GM18526 (cell line): Measurements from ENCODE around the gene CERS4.

Source experiments
- POLR2A ChIP-seq: IDR thresholded peaks from 3 replicates; pipeline ENCODE4 v1.6.1; 2011; ENCODE audit not compliant: insufficient read length; ENCODE audit errors: extremely low read depth

The CERS4 gene

DNA sequence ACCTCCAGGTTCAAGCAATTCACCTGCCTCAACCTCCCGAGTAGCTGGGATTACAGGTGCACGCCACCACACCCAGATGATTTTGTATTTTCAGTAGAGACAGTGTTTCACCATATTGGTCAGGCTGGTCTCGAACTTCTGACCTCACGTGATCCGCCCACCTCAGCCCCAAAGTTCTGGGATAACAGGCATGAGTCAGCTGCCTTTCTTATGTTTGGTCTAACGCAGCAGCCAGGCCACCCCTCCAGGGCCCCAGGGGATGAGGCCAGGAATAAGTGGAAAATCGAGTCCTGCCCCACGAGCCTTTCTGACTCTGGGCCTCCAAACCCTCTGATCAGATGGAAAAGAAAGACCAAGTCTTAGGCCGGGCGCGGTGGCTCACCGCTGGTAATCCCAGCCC lies 44.5 kb downstream of the CERS4 start:
- TF ChIP-seq POLR2A: no peak

DNA sequence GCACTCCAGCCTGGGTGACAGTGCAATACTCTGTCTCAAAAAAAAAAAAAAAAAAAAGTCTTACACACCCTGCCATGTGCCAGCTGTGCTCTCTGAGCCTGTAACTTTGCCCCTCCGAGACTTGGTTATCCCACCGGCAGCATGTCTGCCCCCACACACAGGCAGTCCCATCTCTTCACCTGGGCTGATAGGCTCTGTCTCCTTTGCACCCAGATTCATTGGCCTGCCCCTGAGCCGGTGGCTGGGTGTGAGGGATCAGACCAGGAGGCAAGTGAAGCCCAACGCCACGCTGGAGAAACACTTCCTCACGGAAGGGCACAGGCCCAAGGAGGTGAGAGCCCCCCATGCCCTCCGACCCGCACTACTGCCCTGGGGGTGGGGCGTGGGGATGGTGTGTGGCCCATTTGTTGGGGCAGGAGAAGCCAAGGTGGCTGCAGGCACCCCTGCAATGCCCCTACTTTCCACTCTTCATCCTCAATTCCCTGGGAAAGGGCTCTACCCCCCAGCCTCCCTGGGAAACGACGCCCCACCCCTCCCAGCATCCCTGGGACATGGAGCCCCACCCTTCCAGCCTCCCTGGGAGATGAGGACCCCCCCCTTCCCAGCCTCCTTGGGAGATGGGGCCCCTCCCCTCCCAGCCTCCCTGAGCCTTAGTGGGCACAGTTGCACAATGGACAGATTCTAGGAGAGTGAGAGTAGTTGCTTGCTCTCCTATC lies 45.3 kb downstream of the CERS4 start:
- no peak for TF ChIP-seq POLR2A

DNA sequence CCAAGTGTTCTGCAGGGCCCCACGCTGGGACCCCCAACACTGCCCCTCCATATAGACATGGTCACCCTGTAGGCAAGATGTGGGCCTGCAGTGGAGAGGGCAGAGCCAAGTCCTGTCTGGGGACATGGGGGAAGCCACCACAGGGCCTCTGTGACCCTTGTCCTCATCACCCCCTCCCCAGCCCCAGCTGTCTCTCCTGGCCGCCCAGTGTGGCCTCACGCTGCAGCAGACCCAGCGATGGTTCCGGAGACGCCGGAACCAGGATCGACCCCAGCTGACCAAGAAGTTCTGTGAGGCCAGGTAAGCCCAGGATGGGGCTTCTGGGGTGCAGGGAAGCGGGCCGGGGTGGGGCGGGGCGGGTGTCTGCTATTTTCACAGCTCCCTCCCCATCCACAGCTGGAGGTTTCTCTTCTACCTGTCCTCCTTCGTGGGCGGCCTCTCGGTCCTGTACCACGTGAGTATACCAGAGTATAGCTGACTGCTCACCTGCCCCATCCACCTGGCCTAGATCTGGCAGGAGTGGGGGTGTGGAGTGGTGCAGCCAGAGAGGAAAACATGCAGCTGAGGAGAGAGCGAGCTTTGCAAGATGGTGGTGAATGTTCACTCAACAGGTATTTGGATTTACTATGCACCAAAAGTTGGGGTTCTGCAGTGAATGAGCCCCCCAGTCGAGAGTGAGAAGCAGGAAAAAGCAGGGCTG lies 46.4 kb downstream of the CERS4 start:
- no peak for TF ChIP-seq POLR2A

DNA sequence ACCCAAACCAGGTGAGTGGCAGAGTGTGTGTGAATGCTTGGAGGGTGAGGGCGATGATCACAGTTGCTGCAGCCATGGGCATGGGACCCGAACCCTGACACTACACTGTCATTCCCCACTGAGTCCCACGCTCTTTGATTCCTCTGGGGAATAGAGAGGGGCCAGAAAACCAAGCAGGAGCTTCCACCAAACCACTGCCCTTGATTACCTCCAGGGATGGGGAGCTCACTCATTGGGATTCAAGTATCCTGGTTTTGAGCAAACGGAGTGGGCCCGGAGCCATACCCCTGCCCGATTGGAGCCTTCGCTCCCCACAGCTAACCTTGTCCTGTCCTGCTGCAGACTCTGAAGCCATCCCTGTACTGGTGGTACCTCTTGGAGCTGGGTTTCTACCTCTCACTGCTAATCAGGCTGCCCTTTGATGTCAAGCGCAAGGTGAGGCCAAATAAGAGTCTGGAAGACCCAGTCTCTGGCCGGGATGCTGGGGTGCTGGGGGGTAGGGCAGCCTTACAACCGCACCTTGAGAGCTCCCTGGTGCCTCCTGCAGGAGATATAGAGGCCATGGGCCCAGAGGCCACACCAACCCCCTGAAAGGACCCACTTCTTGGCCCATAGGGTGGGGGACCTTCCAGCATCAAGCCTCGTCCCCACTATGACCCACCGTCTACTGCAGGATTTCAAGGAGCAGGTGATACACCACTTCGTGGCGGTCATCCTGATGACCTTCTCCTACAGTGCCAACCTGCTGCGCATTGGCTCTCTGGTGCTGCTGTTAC lies 47.3 kb downstream of the CERS4 start:
- TF ChIP-seq POLR2A: no peak

DNA sequence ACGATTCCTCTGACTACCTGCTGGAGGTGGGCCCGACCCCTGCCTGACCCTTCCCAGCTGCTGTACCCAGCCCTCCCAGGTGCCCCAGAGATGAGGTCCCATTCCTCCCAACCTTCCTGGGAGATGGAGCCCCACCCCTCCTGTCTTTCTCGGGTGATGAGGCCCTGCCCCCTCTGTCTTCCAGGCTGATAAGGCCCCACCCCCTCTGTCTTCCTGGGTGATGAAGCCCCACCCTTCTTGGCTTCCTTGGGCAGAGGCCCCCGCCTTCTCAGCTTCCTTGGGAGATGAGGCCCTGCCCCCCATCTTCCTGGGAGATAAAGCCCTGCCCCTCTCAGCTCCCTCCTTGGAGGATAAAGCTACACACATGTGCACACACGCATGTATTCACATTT lies 47.9 kb downstream of the CERS4 start:
- TF ChIP-seq POLR2A: no peak

DNA sequence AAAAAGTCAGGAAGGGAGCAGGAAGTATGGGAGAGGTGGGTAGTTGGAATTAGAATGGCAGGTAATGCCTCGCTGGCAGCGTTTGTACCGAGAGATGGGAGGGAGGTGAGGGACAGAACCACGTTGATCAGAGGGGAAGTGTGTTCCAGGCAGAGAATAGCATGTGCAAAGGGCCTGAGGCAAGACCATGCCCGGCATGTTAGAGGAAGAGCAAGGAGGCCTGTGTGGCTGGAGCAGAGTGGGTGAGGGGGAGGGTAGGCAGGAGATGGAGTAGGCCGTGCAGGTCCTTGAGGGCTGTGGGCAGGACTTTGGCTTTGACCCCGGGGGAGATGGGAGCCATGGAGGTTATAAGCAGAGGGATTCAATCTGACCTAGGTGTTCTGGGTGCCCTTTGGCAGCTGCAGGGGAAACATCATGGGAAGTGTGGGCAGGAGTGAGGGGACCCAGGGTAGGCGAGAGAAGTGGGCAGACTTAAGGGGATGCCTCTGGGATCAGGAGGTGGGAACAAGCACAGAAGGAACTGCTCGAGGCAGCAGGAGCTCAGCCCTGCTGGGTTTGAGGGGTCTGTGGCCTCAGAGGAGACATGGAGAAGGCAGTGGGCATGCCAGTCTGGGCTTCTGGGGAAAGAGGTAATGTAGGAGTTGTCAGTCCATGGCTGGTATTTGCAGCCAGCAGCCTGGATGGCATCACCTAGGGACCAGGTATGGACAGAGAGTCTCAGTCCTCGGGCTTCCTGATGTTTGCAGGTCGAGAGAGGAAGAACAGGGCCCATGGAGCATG lies 50.2 kb downstream of the CERS4 start:
- no peak for TF ChIP-seq POLR2A

DNA sequence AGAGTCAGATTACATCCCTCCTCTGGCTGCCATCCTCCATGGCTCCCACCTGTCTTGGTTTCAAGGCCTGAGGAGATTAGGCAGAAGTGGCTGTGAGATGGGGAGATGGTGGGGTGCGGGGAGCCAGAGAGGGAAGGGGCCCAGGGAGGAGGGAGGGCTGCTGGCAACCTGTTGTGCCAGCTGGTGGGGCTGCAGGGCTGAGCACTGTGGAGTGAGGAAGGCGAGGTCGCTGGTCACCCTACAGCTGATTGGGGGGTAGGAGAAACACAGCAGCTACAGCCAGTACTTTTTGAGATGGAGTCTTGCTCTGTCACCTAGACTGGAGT lies 50.7 kb downstream of the CERS4 start:
- no peak for TF ChIP-seq POLR2A

DNA sequence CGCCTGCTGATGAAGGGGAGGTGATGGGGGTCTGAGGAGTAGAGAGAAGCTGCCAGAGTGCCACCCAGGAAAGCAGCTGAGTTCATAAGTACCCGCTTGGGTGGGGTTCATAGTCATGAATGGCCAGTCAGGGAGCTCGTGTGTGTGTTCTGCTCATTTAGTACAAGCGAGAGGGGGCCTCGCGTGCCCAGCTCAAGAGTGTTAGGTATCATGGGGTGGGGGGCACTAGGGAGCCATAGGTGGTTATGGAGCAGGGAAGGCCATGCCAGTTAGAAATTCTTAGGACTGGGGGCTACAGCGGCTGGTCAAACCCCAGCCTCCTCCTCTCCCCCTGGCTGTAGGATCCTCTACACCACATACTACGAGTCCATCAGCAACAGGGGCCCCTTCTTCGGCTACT lies 52.2 kb downstream of the CERS4 start:
- no peak for TF ChIP-seq POLR2A

DNA sequence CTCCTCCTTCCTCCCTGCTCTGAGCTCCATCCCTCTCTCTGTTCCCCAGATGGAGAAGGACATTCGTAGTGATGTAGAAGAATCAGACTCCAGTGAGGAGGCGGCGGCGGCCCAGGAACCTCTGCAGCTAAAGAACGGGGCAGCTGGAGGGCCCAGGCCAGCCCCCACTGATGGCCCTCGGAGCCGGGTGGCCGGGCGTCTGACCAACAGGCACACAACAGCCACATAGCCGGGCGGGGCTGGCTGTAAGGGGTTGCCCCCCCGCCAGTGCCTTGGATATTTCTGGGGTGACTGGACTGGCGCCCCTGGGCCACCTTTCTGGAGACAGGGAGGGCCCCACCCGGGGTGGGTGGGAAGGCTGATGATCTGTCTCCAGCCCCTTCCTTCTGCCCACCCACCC lies 52.7 kb downstream of the CERS4 start:
- TF ChIP-seq POLR2A: no peak

DNA sequence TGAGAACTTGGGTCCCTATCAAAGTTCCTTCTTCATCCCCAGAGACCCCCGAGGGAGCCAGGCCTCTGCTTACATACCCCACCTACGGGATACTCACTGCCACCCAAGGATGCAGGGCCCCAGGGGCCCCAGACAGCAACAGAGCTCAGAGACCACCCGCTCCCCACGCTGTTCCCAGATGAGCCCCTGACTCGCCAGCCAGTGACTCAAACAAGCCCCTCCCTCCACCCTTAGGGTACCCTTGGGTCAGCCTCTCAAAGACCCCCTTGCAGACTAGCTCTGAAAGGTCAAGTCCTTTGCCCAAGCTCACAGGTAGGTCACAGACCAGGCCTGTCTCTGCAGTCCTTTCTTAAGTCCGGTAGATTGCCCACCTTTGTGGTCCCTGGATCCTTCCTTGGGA lies 53.3 kb downstream of the CERS4 start:
- no peak for TF ChIP-seq POLR2A

DNA sequence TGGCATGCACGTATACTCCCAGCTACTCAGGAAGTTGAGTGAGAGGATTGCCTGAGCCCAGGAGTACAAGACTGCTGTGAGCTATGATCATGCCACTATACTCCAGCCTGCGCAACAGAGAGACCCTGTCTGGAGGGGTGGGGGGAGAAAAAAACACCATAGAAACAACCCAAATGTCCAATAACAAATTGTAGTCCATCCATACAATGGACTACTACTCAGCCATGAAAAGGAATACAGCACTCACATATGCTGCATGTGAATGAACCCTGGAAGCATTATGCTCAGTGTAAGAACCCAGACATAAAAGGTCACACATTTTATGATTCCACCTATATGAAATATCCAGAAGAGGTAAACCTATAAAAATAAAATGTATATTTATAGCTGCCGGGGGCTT lies 56.7 kb downstream of the CERS4 start:
- TF ChIP-seq POLR2A: no peak

DNA sequence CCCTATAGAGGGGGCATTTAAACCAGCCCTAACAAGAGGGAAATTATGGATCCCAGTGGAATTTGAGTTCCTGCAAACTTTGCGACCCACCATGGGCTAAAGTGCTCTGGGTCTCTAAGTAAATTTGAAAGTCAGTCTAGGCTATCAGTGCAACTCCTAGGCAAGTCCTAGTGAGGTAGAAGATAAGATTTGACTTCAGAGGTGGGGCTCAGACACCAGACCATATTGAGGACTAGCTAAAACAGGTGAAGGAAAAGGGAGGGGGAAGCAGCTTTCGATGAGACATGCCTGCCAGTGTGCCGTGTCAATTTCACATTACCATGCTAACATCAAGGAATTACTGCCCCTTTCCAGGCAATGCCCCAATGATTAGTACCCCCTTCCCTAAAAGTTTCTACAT lies 60.6 kb downstream of the CERS4 start:
- no peak for TF ChIP-seq POLR2A

DNA sequence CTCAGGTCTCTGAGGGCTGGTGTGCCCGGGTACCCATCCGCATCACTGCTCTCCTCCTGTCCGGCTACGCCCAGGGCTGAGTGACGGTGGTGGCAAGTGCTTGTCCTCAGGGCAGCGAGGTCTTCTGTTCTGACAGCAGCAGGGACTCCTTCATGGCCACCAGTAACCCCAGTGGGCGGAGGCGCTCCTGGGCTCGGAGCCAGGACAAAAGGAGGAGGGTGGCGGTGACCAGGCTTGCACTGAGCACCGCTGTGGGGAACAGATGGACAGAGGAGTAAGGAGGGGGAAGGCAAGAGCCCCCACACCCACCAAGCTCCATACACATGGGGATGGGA lies 93.2 kb downstream of the CERS4 start:
- no peak for TF ChIP-seq POLR2A

DNA sequence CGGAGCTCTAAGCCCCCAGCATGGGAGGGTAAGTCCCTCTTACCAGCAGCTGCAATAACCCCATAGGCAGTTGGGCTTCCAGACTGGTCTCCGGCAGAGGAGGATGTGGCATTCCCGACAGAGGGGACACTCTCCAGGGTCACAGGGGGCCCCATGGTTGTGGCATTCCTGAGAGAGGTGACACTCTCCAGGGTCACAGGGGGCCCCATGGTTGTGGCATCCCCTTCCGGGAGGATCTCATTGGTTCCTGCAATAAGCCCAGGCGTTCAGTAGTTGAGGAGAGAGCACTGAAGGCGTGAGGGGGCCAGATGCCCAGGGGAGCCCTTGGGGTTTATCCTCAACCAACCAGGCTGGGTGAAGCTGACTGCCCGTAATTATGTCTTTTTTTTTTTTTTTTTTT lies 93.6 kb downstream of the CERS4 start:
- no peak for TF ChIP-seq POLR2A

DNA sequence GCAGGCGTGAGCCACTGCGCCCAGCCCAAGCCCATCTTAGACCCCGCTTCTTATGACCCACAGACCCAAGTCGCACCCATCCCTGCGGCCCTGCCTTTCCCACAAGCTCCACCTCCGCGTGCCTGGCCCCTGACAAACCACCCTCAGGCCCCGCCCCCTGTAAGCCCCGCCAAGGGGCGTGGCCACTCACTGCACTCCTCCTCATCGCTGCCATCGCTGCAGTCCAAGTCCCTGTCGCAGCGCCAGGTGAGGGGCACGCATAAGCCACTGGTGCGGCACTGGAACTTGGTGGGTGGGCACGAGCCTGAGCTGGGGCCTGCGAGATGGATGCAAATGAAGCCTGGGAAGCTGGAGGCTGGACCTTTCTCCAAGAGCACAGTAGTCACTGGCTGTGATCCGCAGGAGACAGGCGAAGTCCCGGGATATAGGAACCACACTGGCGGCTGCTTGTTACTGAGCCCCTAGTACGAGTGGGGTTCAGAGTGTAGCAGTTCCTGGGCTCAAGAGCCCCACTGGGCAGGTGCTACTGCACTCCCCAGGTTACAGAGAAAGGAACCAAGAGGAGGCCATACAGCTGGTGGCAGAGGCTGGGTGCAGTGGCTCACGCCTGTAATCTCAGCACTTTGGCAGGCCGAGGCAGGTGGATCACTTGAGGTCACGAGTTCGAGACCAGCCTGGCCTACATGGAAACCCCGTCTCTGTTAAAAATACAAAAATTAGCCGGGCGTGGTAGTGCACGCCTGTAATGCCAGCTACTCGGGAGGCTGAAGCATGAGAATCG lies 95.9 kb downstream of the CERS4 start:
- no peak for TF ChIP-seq POLR2A

DNA sequence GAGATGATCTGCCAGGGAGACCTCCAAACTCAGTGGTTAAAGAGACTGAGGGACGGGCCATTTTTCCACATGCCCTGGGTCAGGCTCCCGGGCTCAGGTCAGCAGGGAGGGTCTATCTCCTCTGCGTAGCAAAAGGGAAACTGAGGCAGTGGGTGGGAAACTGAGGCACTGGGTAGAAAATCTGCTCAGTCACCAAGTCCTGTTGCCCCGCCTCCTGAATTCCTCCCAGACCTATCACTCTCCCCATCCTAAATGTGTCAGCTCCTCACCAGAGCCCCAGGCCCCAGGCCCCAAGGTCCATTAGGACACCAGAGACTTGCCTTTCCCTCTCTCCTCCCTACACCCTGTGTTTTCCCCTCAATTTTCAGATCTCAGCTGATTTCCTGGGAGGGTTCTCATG lies 96.6 kb downstream of the CERS4 start:
- no peak for TF ChIP-seq POLR2A
